IMR-90 (cell line): ENCODE measurements around the gene TEX50.

Source experiments
- CTCF ChIP-seq: conservative IDR thresholded peaks from 2 replicates; pipeline ENCODE4 v1.5.1; 2012; ENCODE audit warnings: mild to moderate bottlenecking, low read depth, low read length, improper control_type of control experiment
- ELK1 ChIP-seq: fragments of 150-350 bp; IDR thresholded peaks from 2 replicates; pipeline ENCODE4 v1.6.1; 2016; ENCODE audit warnings: low read depth, mild to moderate bottlenecking, low read length, moderate library complexity, borderline replicate concordance
- RCOR1 ChIP-seq: IDR thresholded peaks from 2 replicates; pipeline ENCODE4 v1.6.1; 2012; ENCODE audit warnings: mild to moderate bottlenecking, low read length, improper control_type of control experiment; ENCODE audit not compliant: insufficient replicate concordance

GRCh38 chr1:173660306-173660705, 25.2 kb downstream of the TEX50 start:
- TF ChIP-seq ELK1: no peak
- TF ChIP-seq CTCF: no peak
- no peak for TF ChIP-seq RCOR1
